HepG2 (cell line): ENCODE measurements around the gene RHBDL1. TPM values are rescaled to one million over a fixed set of nuclear protein-coding genes. Genes with fewer than 3 reads are reported as not detected.

ENCODE experiments used
- ATAC-seq: fragments of 200-7000 bp; cut with Tn5 transposase; 3 replicates; pipeline ENCODE4 v1.9.1; 2020; ENCODE audit warnings: mild to moderate bottlenecking, moderate library complexity
- BruUV-seq: library from RNA; stranded (reverse); fragments of 400-500 nt; replicated peaks from 2 replicates; lab custom pipeline; 2021; lab: Mats Ljungman, UMichigan
- CTCF ChIA-PET: fragments of 300-600 bp; formaldehyde crosslinking; extraction: SDS; loops from one replicate; lab custom pipeline; 2021; ENCODE audit warnings: low total read pairs, inconsistent platforms, low intra/inter-chr PET ratio; lab: Yijun Ruan, JAX
- POLR2A ChIA-PET: fragments of 350-600 bp; sonication (Branson Sonifier 250); formaldehyde crosslinking; loops from one replicate; lab custom pipeline; 2020; ENCODE audit warnings: antibody characterized with exemption, inconsistent platforms; lab: Yijun Ruan, JAX
- DNase-seq: peaks from one replicate; pipeline ENCODE4 v3.0.0-alpha.2; 2015; ENCODE audit warnings: low spot score
- FAIRE-seq: peaks from 3 replicates; lab custom pipeline; 2011; peaks lifted over from hg19 to GRCh38; lab: Jason Lieb, UNC
- H2AFZ ChIP-seq: one replicate; pipeline ENCODE4 v1.6.1; 2011; ENCODE audit warnings: low read length, inconsistent platforms
- H3K27ac ChIP-seq: fragments of 300-600 bp; 3 replicates; pipeline ENCODE4 v1.8.0; 2011; ENCODE audit warnings: mixed run types, mild to moderate bottlenecking, mixed read lengths, low read length, inconsistent platforms; ENCODE audit not compliant: insufficient read depth; ENCODE audit errors: extremely low read length
- H3K27me3 ChIP-seq, 2 experiments: fragments of 200-600 bp in 1 of 2; 2 replicates in 1 of 2; 3 replicates in 1 of 2; pipeline versions ENCODE4 v1.6.0 to v1.8.0; 2011; ENCODE audit warnings: low read length in 2 of 2, mild to moderate bottlenecking in 2 of 2, moderate library complexity in 2 of 2, inconsistent platforms in 1 of 2; ENCODE audit not compliant: insufficient read depth in 2 of 2, control insufficient read depth in 1 of 2
- H3K36me3 ChIP-seq, 2 experiments: fragments of 200-600 bp in 1 of 2; replicated peaks in 1 of 2; 2 replicates in 1 of 2; 3 replicates in 1 of 2; pipeline versions ENCODE4 v1.5.1 to v1.8.0; 2011; ENCODE audit warnings: low read length in 2 of 2, inconsistent platforms in 1 of 2; ENCODE audit not compliant: insufficient read depth in 2 of 2, control insufficient read depth in 1 of 2
- H3K4me1 ChIP-seq: 2 replicates; pipeline ENCODE4 v1.5.1; 2012; ENCODE audit warnings: low read length, inconsistent platforms; ENCODE audit not compliant: insufficient read depth
- H3K4me2 ChIP-seq: 2 replicates; pipeline ENCODE4 v1.6.0; 2011; ENCODE audit warnings: low read depth, low read length, inconsistent platforms
- H3K4me3 ChIP-seq, 3 experiments: fragments of 200-600 bp in 1 of 3; sonication (generic), shearing (Covaris generic) in 1 of 3; replicated peaks in 1 of 3; 2 replicates each; pipeline ENCODE4 v1.5.1; 2011 to 2016; ENCODE audit warnings: low read length in 3 of 3, inconsistent platforms in 2 of 3, low read depth in 2 of 3, mild to moderate bottlenecking in 2 of 3, control low read depth in 1 of 3, mixed read lengths in 1 of 3; ENCODE audit not compliant: insufficient read depth in 1 of 3
- H3K79me2 ChIP-seq: one replicate; pipeline ENCODE4 v1.6.1; 2011; ENCODE audit warnings: low read length, inconsistent platforms; ENCODE audit not compliant: insufficient read depth
- H3K9ac ChIP-seq: 2 replicates; pipeline ENCODE4 v1.6.0; 2011; ENCODE audit warnings: mild to moderate bottlenecking, low read depth, low read length, inconsistent platforms; ENCODE audit not compliant: insufficient read depth
- H3K9me3 ChIP-seq: 2 replicates; pipeline ENCODE4 v1.5.1; 2012; ENCODE audit warnings: mild to moderate bottlenecking, low read length
- H4K20me1 ChIP-seq: 2 replicates; pipeline ENCODE4 v1.6.0; 2011; ENCODE audit warnings: inconsistent platforms, mild to moderate bottlenecking, low read length, moderate library complexity; ENCODE audit not compliant: insufficient read depth
- EZH2 ChIP-seq: conservative IDR thresholded peaks from 2 replicates; pipeline ENCODE4 v1.6.1; 2012; ENCODE audit warnings: mild to moderate bottlenecking, low read depth, low read length, moderate library complexity
- FOXC1 ChIP-seq: sonication (generic); formaldehyde crosslinking; IDR thresholded peaks from 2 replicates; pipeline ENCODE4 v1.8.0; 2022; ENCODE audit warnings: mild to moderate bottlenecking, missing genetic modification reagents, borderline replicate concordance
- MAFK ChIP-seq, 2 experiments: IDR thresholded peaks in 1 of 2; conservative IDR thresholded peaks in 1 of 2; 2 replicates each; pipeline ENCODE4 v1.6.1; 2011; ENCODE audit warnings: improper control_type of control experiment in 2 of 2, low read length in 2 of 2
- NFIC ChIP-seq: IDR thresholded peaks from 2 replicates; pipeline ENCODE4 v1.6.1; 2012; ENCODE audit warnings: mild to moderate bottlenecking, low read length, inconsistent platforms
- TRIM24 ChIP-seq: sonication (generic); formaldehyde crosslinking; IDR thresholded peaks from 2 replicates; pipeline ENCODE4 v1.8.0; 2022; ENCODE audit warnings: mild to moderate bottlenecking, missing genetic modification reagents
- ZFP41 ChIP-seq: sonication (generic); formaldehyde crosslinking; IDR thresholded peaks from 2 replicates; pipeline ENCODE4 v1.4.0; 2020; ENCODE audit warnings: mild to moderate bottlenecking, missing genetic modification reagents, borderline replicate concordance
- ZNF747 ChIP-seq: sonication (generic); formaldehyde crosslinking; IDR thresholded peaks from 2 replicates; pipeline ENCODE4 v1.8.1; 2023; ENCODE audit warnings: missing genetic modification reagents, mild to moderate bottlenecking, borderline replicate concordance
- WGBS: methylation state at CpG from one replicate; pipeline ENCODE4 v1.1.6; 2017; ENCODE audit warnings: low lambda C conversion rate; 5-methylcytosine and 5-hydroxymethylcytosine counted together
- in situ Hi-C: cut with HindIII; loops from 2 replicates; pipeline ENCODE4 v1.10.0; 2017; ENCODE audit warnings: low pct_unique_long_range_greater_than_20kb; ENCODE audit not compliant: extremely low pct_ligation_motif_present
- intact Hi-C: fragments of 100-400 bp; cut with micrococcal nuclease; formaldehyde crosslinking; loops from one replicate; pipeline ENCODE4 v1.10.0; 2022; ENCODE audit not compliant: unreplicated experiment
- polyA plus RNA-seq, 8 experiments: library from polyadenylated mRNA; depleted of rRNA in 3 of 8; stranded (reverse) in 7 of 8; unstranded in 1 of 8; fragments of >200 nt; fragmentation: Illumina TruSeq in 4 of 8; extraction: Trizol in 4 of 8; gene quantifications; 2 replicates each; pipeline versions ENCODE4 v1.2.1 to v1.2.3, GENCODE V29; 2011 to 2016; ENCODE audit warnings: low read depth in 4 of 8, missing spikeins in 1 of 8, mixed read lengths in 1 of 8; ENCODE audit not compliant: insufficient read depth in 1 of 8
- total RNA-seq, 5 experiments: library from RNA; depleted of rRNA; stranded (reverse); fragments of >200 nt; fragmentation: Illumina TruSeq; extraction: Trizol; gene quantifications; 2 replicates each; pipeline ENCODE4 v1.2.3, GENCODE V29; 2016; ENCODE audit warnings: low read depth in 1 of 5
- TF ChIP-seq, protein P1 (sequence below): sonication (generic); formaldehyde crosslinking; IDR thresholded peaks from 2 replicates; pipeline ENCODE4; 2020; ENCODE audit warnings: missing genetic modification reagents, mild to moderate bottlenecking, borderline replicate concordance
- TF ChIP-seq, protein P2 (sequence below), 2 experiments: IDR thresholded peaks; 2 replicates each; pipeline ENCODE4 v1.6.1; 2011 to 2012; ENCODE audit warnings: low read length in 2 of 2, borderline replicate concordance in 1 of 2, low read depth in 1 of 2, mild to moderate bottlenecking in 1 of 2, moderate library complexity in 1 of 2

Gene RHBDL1
- total and polyA plus RNA-seq, 2 of the 13 experiments (the other 11 are each of a cell fraction or from before 2014, with no cell fraction given) = 1.8 to 3.8 TPM

DNA sequence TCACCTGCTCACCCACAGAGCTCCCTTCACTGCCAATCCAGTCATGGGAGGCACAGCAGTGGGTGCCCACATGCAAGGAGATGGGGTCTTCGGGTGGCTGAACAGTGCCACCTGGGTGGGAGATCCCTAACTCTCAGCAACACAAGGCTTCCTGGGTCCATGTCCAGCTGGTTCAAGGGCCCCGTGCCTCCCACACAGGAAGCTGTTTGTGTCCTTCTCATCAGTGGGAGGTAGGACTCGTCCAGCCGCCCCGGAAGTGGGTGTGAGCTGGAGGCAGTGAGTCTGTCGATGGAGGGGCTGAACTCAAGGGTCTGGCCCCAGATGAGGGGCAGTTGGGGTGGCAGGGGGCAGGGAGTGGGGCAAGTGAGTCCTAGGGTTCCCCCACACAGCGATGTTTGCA is 28.6 kb downstream of the RHBDL1 start (continued):
- TF ChIP-seq, protein P1, sequence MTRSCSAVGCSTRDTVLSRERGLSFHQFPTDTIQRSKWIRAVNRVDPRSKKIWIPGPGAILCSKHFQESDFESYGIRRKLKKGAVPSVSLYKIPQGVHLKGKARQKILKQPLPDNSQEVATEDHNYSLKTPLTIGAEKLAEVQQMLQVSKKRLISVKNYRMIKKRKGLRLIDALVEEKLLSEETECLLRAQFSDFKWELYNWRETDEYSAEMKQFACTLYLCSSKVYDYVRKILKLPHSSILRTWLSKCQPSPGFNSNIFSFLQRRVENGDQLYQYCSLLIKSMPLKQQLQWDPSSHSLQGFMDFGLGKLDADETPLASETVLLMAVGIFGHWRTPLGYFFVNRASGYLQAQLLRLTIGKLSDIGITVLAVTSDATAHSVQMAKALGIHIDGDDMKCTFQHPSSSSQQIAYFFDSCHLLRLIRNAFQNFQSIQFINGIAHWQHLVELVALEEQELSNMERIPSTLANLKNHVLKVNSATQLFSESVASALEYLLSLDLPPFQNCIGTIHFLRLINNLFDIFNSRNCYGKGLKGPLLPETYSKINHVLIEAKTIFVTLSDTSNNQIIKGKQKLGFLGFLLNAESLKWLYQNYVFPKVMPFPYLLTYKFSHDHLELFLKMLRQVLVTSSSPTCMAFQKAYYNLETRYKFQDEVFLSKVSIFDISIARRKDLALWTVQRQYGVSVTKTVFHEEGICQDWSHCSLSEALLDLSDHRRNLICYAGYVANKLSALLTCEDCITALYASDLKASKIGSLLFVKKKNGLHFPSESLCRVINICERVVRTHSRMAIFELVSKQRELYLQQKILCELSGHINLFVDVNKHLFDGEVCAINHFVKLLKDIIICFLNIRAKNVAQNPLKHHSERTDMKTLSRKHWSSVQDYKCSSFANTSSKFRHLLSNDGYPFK (CRISPR knock-in tag) = no peak
- TF ChIP-seq MAFK (conservative IDR thresholded peaks at IDR 0.05 in 1 of 2, IDR thresholded peaks at IDR 0.05 in 1 of 2; ENCODE audit: low read length in 2 of 2) (no peak), ZFP41 (no peak)

DNA sequence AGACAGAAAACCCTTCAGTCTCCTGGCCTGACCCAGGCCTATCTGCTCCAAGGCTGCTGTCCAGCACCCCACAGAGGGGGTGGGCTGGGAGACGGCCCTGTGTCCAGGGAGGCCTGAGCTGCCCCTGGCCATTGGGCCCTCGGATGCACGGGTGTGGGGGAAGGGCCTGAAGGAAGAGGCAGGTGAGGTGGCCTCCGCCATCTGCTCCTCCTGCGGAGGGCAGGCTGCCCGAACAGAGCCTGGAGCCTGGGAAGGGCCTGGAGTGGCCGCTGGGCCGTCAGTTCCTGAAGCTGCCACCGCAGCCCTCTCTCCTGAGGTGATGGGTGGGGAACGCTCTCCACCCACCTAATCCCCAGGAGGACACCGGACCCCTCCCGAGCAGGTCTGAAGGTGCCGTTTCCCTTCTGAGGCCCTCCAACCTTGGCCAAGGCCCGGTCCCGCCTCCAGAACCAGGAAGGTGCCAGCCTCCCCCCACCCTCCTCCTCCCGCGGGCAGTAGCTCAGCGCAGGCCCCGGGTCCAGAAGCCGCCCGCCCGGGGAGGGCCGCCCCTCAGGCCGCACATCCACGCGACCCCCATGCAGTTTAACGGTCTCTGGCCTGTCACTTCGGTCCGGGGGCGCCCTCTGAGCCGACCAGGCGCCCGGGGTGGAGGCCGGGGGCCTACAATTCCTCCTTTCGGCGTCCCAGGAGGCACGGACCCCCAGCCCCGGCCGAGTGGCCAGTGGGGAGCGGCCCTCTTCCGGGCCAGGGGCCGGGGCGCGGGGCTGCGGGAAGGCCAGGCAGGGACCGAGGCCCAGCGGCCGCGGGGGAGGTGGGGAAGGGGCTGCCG is 29.3 kb downstream of the RHBDL1 start:
- CTCF ChIA-PET = no interaction called here
- WGBS = 4% methylated on average over 10 of the region's 50 CpGs
- no peak overlapping the region for H2AFZ ChIP-seq
- POLR2A ChIA-PET = no interaction called here
- H3K9me3 ChIP-seq = no peaks in the 10 kb centered on the region
- no peak overlapping the region for H3K9ac ChIP-seq
- no TSS peak for BruUV-seq
- intact Hi-C loops (no loop called here), in situ Hi-C loops (no loop called here)
- no peak overlapping the region for H3K4me3 ChIP-seq
- H3K4me1 ChIP-seq = no peaks in the 10 kb centered on the region
- no peak overlapping the region for H3K4me2 ChIP-seq
- H3K27me3 ChIP-seq = peaks cover 32 to 84% of the 10 kb centered on the region in 2 experiments
- H3K36me3 ChIP-seq = no peaks in the 10 kb centered on the region
- DNase-seq (no peak), ATAC-seq (peak; percentile 9; the same call in 2 of the 3 replicates)
- H3K27ac ChIP-seq = no peak overlapping the region
- no peaks in the 10 kb centered on the region for H3K79me2 ChIP-seq
- TF ChIP-seq FOXC1 = no peak
- TF ChIP-seq EZH2 = peak; percentile 78
- no peak for TF ChIP-seq NFIC
- TF ChIP-seq, protein P2, sequence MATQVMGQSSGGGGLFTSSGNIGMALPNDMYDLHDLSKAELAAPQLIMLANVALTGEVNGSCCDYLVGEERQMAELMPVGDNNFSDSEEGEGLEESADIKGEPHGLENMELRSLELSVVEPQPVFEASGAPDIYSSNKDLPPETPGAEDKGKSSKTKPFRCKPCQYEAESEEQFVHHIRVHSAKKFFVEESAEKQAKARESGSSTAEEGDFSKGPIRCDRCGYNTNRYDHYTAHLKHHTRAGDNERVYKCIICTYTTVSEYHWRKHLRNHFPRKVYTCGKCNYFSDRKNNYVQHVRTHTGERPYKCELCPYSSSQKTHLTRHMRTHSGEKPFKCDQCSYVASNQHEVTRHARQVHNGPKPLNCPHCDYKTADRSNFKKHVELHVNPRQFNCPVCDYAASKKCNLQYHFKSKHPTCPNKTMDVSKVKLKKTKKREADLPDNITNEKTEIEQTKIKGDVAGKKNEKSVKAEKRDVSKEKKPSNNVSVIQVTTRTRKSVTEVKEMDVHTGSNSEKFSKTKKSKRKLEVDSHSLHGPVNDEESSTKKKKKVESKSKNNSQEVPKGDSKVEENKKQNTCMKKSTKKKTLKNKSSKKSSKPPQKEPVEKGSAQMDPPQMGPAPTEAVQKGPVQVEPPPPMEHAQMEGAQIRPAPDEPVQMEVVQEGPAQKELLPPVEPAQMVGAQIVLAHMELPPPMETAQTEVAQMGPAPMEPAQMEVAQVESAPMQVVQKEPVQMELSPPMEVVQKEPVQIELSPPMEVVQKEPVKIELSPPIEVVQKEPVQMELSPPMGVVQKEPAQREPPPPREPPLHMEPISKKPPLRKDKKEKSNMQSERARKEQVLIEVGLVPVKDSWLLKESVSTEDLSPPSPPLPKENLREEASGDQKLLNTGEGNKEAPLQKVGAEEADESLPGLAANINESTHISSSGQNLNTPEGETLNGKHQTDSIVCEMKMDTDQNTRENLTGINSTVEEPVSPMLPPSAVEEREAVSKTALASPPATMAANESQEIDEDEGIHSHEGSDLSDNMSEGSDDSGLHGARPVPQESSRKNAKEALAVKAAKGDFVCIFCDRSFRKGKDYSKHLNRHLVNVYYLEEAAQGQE (IDR thresholded peaks at IDR 0.05; ENCODE audit: borderline replicate concordance in 1 of 2, low read depth in 1 of 2, low read length in 2 of 2) = peak; percentile 36 to 85
- TF ChIP-seq TRIM24 (CRISPR knock-in tag) = no peak
- TF ChIP-seq ZNF747 (CRISPR knock-in tag) = no peak
- TF ChIP-seq, all 625 proteins: peak for 2
- peaks cover 3% of the 10 kb centered on the region; the same call in 1 of the 2 replicates for H4K20me1 ChIP-seq
- no peak for FAIRE-seq
